Heart right ventricle (tissue), 16 donors: ENCODE measurements around the gene SRPRB. TPM values are rescaled to one million over a fixed set of nuclear protein-coding genes. Genes with fewer than 3 reads are reported as not detected.

Source experiments
- ATAC-seq, 8 donors: fragments of 200-7000 bp; cut with Tn5 transposase; one replicate each; pipeline ENCODE4 v1.9.1; 2020; ENCODE audit warnings: mild to moderate bottlenecking in 8 of 8, moderate library complexity in 8 of 8, moderate number of reproducible peaks in 1 of 8
- DNase-seq, 2 donors: peaks; one replicate each; pipeline ENCODE4 v3.0.0-alpha.2; 2020
- H3K27ac ChIP-seq, 10 donors: fragments of 200-600 bp; sonication (generic) in 2 of 10; one replicate each; pipeline versions ENCODE4 v1.5.0 to v1.8.0; 2020 to 2022; ENCODE audit warnings: mild to moderate bottlenecking in 3 of 10
- H3K27me3 ChIP-seq, 7 donors: fragments of 200-600 bp; one replicate each; pipeline ENCODE4 v1.8.0; 2021 to 2022; ENCODE audit warnings: mild to moderate bottlenecking in 2 of 7
- H3K36me3 ChIP-seq, 9 donors: fragments of 200-600 bp; sonication (generic) in 1 of 9; one replicate each; pipeline versions ENCODE4 v1.5.0 to v1.8.0; 2020 to 2022; ENCODE audit warnings: mild to moderate bottlenecking in 2 of 9
- H3K4me1 ChIP-seq, 9 donors: fragments of 200-600 bp; sonication (generic) in 1 of 9; one replicate each; pipeline versions ENCODE4 v1.5.0 to v1.8.0; 2020 to 2022; ENCODE audit warnings: mild to moderate bottlenecking in 4 of 9
- H3K4me3 ChIP-seq, 10 donors: fragments of 200-600 bp; sonication (generic) in 2 of 10; one replicate each; pipeline versions ENCODE4 v1.5.0 to v1.8.0; 2020 to 2022; ENCODE audit warnings: mild to moderate bottlenecking in 7 of 10, moderate library complexity in 2 of 10
- H3K9me3 ChIP-seq, 11 donors: fragments of 200-600 bp in 10 of 11; sonication (generic) in 2 of 11; one replicate each; pipeline versions ENCODE4 v1.5.0 to v1.8.0; 2013 to 2022; ENCODE audit warnings: mild to moderate bottlenecking in 2 of 11, control low read depth in 1 of 11, moderate library complexity in 1 of 11
- CTCF ChIP-seq, 9 donors: fragments of 200-600 bp; sonication (generic) in 2 of 9; IDR thresholded peaks; one replicate each; pipeline versions ENCODE4 v1.5.0 to v1.8.0; 2021 to 2022; ENCODE audit warnings: antibody characterized with exemption in 9 of 9, mild to moderate bottlenecking in 5 of 9, moderate library complexity in 1 of 9
- WGBS, 2 donors: extraction: QIAGEN DNeasy Blood & Tissue Kit; methylation state at CpG; one replicate each; pipeline ENCODE4 v1.1.7; 2013; ENCODE audit warnings: inconsistent platforms in 1 of 2; 5-methylcytosine and 5-hydroxymethylcytosine counted together
- intact Hi-C, 10 donors: fragments of 100-400 bp; cut with DNase I; formaldehyde crosslinking; loops; one replicate each; pipeline versions ENCODE4 v1.11.1 to v1.14.2; 2022
- polyA plus RNA-seq, 2 donors: library from polyadenylated mRNA; stranded (reverse); fragments of 200-250 nt; gene quantifications; one replicate each; pipeline ENCODE4 v1.2.3, GENCODE V29; 2013
- total RNA-seq, 10 donors: library from RNA; stranded (reverse); fragmentation: NEBNext Ultra II Directional in 3 of 10; extraction: Animal tissue kit (Norgen Biotek cat#: 25700) in 3 of 10; gene quantifications; one replicate each; pipeline versions ENCODE4 v1.2.1 to v1.2.4, GENCODE V29; 2021 to 2023
- donor health status: Arrhythmogenic right ventricular cardiomyopathy.
- donor health status: ischemic (EF 13 %, LVEDD 7.1; RV severe dilation, severe dysfunction).
- donor health status: healthy with polysubstance abuse.
- donor health status: DM: no; HTN: yes; CAD: no.
- donor health status: DM: no; HTN: no; CAD: no.
- donor health status: ischemic (EF 25% LVEDD 6.9; RV normal size, moderate dysfunction).
- donor health status: ischemic (EF 25% LVEDD 5.7; RV mildly dilated, moderate dysfunction).
- donor health status: healthy.
- donor health status: DM: yes; HTN: yes; CAD: no.
- donor health status: Ischemic cardiomyopathy.
- donor health status: ischemic (EF 35%, LVEDD 5.7; RV mildly dilated, moderate dysfunction).
- donor health status: nonischemic (EF 11% LVEDD 7.7; RV severe dilation, severe dysfunction).
- donor health status: DM: yes; HTN: yes; CAD: no.
- donor health status: PGD.
- donor health status: ischemic (EF 29% LVEDD 5.4; RV normal size, mild dysfunction).
- donor health status: nonischemic (EF 23%, LVEDD 6.1; RV moderate dilation, normal function).

SRPRB gene
- total and polyA plus RNA-seq, 12 donors, result 12.1 to 46.2 (median 27.0) TPM

GRCh38 chr3:133758568-133758928 is 47.1 kb upstream of the SRPRB start:
- TF ChIP-seq CTCF (IDR thresholded peaks at IDR 0.05), result no peak
- Histone ChIP-seq H3K36me3 (no peaks in the 10 kb centered on the region), H3K4me1 (peaks cover 0 to under 1% (median 0%) of the 10 kb centered on the region in 9 donors), H3K4me3 (no peak overlapping the region), H3K9me3 (no peaks in the 10 kb centered on the region), H3K27ac (no peak overlapping the region), H3K27me3 (no peaks in the 10 kb centered on the region)
- WGBS, 2 donors, result 74 to 83% methylated on average over 1 of the region's 1 CpG
- intact Hi-C loops, result no loop called here
- ATAC-seq, result no peak
- no peak for DNase-seq

GRCh38 chr3:133758964-133759739 is 46.5 kb upstream of the SRPRB start:
- H3K36me3 ChIP-seq, result no peaks in the 10 kb centered on the region
- H3K9me3 ChIP-seq, result no peaks in the 10 kb centered on the region
- H3K27ac ChIP-seq, result no peak overlapping the region
- H3K4me1 ChIP-seq, result peaks cover 0 to 6% (median under 1%) of the 10 kb centered on the region in 9 donors
- no peak for TF ChIP-seq CTCF (IDR thresholded peaks at IDR 0.05)
- intact Hi-C loops, result no loop called here
- ATAC-seq, result no peak
- WGBS, 2 donors, result 70 to 80% methylated on average over 9 of the region's 9 CpGs
- no peak for DNase-seq
- no peak overlapping the region for H3K4me3 ChIP-seq
- no peaks in the 10 kb centered on the region for H3K27me3 ChIP-seq

- ATAC-seq (no peak), DNase-seq (no peak)
- Histone ChIP-seq H3K4me3 (no peak overlapping the region), H3K4me1 (peaks cover 0 to 12% (median 5%) of the 10 kb centered on the region in 9 donors), H3K36me3 (no peaks in the 10 kb centered on the region), H3K27me3 (no peaks in the 10 kb centered on the region), H3K27ac (no peak overlapping the region), H3K9me3 (no peaks in the 10 kb centered on the region)
- WGBS, 2 donors, result 85 to 87% methylated on average over 2 of the region's 2 CpGs
- TF ChIP-seq CTCF (IDR thresholded peaks at IDR 0.05), result no peak
- intact Hi-C loops, result no loop called here
These were observed 45.8 kb upstream of the SRPRB start for GRCh38 chr3:133759740-133760305.

- no peak for TF ChIP-seq CTCF (IDR thresholded peaks at IDR 0.05)
- no peaks in the 10 kb centered on the region for H3K27me3 ChIP-seq
- DNase-seq (no peak), ATAC-seq (no peak)
- H3K27ac ChIP-seq, result no peak overlapping the region
- WGBS, 2 donors, result 95 to 96% methylated on average over 2 of the region's 2 CpGs
- H3K4me1 ChIP-seq, result peaks cover 0 to 17% (median 8%) of the 10 kb centered on the region in 9 donors
- H3K4me3 ChIP-seq, result no peak overlapping the region
- no peaks in the 10 kb centered on the region for H3K36me3 ChIP-seq
- intact Hi-C loops, result no loop called here
- no peaks in the 10 kb centered on the region for H3K9me3 ChIP-seq
These were observed 44.7 kb upstream of the SRPRB start for GRCh38 chr3:133760916-133761315.
